HepG2 (cell line): ENCODE measurements around the gene CASS4. TPM values are rescaled to one million over a fixed set of nuclear protein-coding genes. Genes with fewer than 3 reads are reported as not detected.

Experiments used
- AKAP8 ChIP-seq: sonication (generic); formaldehyde crosslinking; IDR thresholded peaks from 2 replicates; pipeline ENCODE4 v1.5.1; 2020; ENCODE audit warnings: mild to moderate bottlenecking, missing genetic modification reagents
- ARID2 ChIP-seq: sonication (generic); formaldehyde crosslinking; IDR thresholded peaks from 2 replicates; pipeline ENCODE4 v1.8.1; 2022; ENCODE audit warnings: mild to moderate bottlenecking, missing genetic modification reagents, borderline replicate concordance
- FLYWCH1 ChIP-seq: sonication (generic); formaldehyde crosslinking; IDR thresholded peaks from 2 replicates; pipeline ENCODE4 v1.8.1; 2023; ENCODE audit warnings: mild to moderate bottlenecking, missing genetic modification reagents
- GABPB1 ChIP-seq: IDR thresholded peaks from 2 replicates; pipeline ENCODE4 v1.6.1; 2016; ENCODE audit warnings: mild to moderate bottlenecking, missing genetic modification reagents, moderate library complexity, missing compliant biosample characterization
- HNRNPL ChIP-seq: fragments of 200-400 bp; formaldehyde crosslinking; IDR thresholded peaks from 2 replicates; pipeline ENCODE4 v1.6.1; 2017; ENCODE audit warnings: mild to moderate bottlenecking, low read depth, low read length
- NFE2L2 ChIP-seq: fragments of 150-350 bp; IDR thresholded peaks from 2 replicates; pipeline ENCODE4 v1.6.1; 2014; ENCODE audit warnings: low read length
- PHB2 ChIP-seq: fragments of 450-650 bp; IDR thresholded peaks from 2 replicates; pipeline ENCODE4 v1.6.1; 2018; ENCODE audit not compliant: partially characterized antibody
- RELA ChIP-seq: sonication (generic); formaldehyde crosslinking; IDR thresholded peaks from 2 replicates; pipeline ENCODE4 v1.4.0; 2020; ENCODE audit warnings: missing genetic modification reagents
- SMAD1 ChIP-seq: sonication (generic); formaldehyde crosslinking; IDR thresholded peaks from 2 replicates; pipeline ENCODE4 v1.4.0; 2020; ENCODE audit warnings: missing genetic modification reagents, low read depth, mild to moderate bottlenecking, borderline replicate concordance
- SYNCRIP ChIP-seq: fragments of 200-400 bp; formaldehyde crosslinking; IDR thresholded peaks from 2 replicates; pipeline ENCODE4 v1.6.1; 2018; ENCODE audit warnings: mild to moderate bottlenecking, low read depth, low read length; ENCODE audit not compliant: insufficient read depth
- THAP11 ChIP-seq: IDR thresholded peaks from 2 replicates; pipeline ENCODE4 v1.6.1; 2016; ENCODE audit warnings: missing biosample characterization, missing genetic modification reagents
- ZFY ChIP-seq: sonication (generic); formaldehyde crosslinking; IDR thresholded peaks from 2 replicates; pipeline ENCODE4 v1.4.0; 2020; ENCODE audit warnings: missing genetic modification reagents
- ZNF136 ChIP-seq: sonication (generic); formaldehyde crosslinking; IDR thresholded peaks from 2 replicates; pipeline ENCODE4 v1.8.1; 2022; ENCODE audit warnings: low read depth, mild to moderate bottlenecking, moderate library complexity, missing genetic modification reagents
- ZNF274 ChIP-seq: sonication (generic); formaldehyde crosslinking; IDR thresholded peaks from 2 replicates; pipeline ENCODE4 v1.5.1; 2020; ENCODE audit warnings: mild to moderate bottlenecking, missing genetic modification reagents
- ZNF335 ChIP-seq: sonication (generic); formaldehyde crosslinking; IDR thresholded peaks from 2 replicates; pipeline ENCODE4 v1.4.0; 2020; ENCODE audit warnings: missing genetic modification reagents
- ZNF572 ChIP-seq: sonication (generic); formaldehyde crosslinking; IDR thresholded peaks from 2 replicates; pipeline ENCODE4 v1.5.1; 2020; ENCODE audit warnings: mild to moderate bottlenecking, missing genetic modification reagents
- ZNF598 ChIP-seq: sonication (generic); formaldehyde crosslinking; IDR thresholded peaks from 2 replicates; pipeline ENCODE4 v1.5.1; 2020; ENCODE audit warnings: mild to moderate bottlenecking, missing genetic modification reagents, borderline replicate concordance
- ZNF605 ChIP-seq: sonication (generic); formaldehyde crosslinking; IDR thresholded peaks from 2 replicates; pipeline ENCODE4 v1.8.0; 2022; ENCODE audit warnings: mild to moderate bottlenecking, missing genetic modification reagents
- ZNF614 ChIP-seq: IDR thresholded peaks from 2 replicates; pipeline ENCODE4 v1.6.1; 2018; ENCODE audit warnings: missing biosample characterization, missing genetic modification reagents, inconsistent platforms, borderline replicate concordance
- ZNF782 ChIP-seq: sonication (generic); formaldehyde crosslinking; IDR thresholded peaks from 2 replicates; pipeline ENCODE4 v1.4.0; 2020; ENCODE audit warnings: missing genetic modification reagents, mild to moderate bottlenecking, borderline replicate concordance
- polyA plus RNA-seq, 8 experiments: library from polyadenylated mRNA; depleted of rRNA in 3 of 8; stranded (reverse) in 7 of 8; unstranded in 1 of 8; fragments of >200 nt; fragmentation: Illumina TruSeq in 4 of 8; extraction: Trizol in 4 of 8; gene quantifications; 2 replicates each; pipeline versions ENCODE4 v1.2.1 to v1.2.3, GENCODE V29; 2011 to 2016; ENCODE audit warnings: low read depth in 4 of 8, missing spikeins in 1 of 8, mixed read lengths in 1 of 8; ENCODE audit not compliant: insufficient read depth in 1 of 8
- total RNA-seq, 5 experiments: library from RNA; depleted of rRNA; stranded (reverse); fragments of >200 nt; fragmentation: Illumina TruSeq; extraction: Trizol; gene quantifications; 2 replicates each; pipeline ENCODE4 v1.2.3, GENCODE V29; 2016; ENCODE audit warnings: low read depth in 1 of 5
- TF ChIP-seq, protein P1 (sequence below): sonication (generic); formaldehyde crosslinking; IDR thresholded peaks from 2 replicates; pipeline ENCODE4 v1.5.0; 2020; ENCODE audit warnings: mild to moderate bottlenecking, missing genetic modification reagents, borderline replicate concordance
- TF ChIP-seq, protein P2 (sequence below): sonication (generic); formaldehyde crosslinking; IDR thresholded peaks from 2 replicates; pipeline ENCODE4 v1.5.0; 2020; ENCODE audit warnings: mild to moderate bottlenecking, missing genetic modification reagents, moderate library complexity

The CASS4 gene
- total and polyA plus RNA-seq, 2 of the 13 experiments (the other 11 are each of a cell fraction or from before 2014, with no cell fraction given), result 0.17 to 0.49 TPM

DNA sequence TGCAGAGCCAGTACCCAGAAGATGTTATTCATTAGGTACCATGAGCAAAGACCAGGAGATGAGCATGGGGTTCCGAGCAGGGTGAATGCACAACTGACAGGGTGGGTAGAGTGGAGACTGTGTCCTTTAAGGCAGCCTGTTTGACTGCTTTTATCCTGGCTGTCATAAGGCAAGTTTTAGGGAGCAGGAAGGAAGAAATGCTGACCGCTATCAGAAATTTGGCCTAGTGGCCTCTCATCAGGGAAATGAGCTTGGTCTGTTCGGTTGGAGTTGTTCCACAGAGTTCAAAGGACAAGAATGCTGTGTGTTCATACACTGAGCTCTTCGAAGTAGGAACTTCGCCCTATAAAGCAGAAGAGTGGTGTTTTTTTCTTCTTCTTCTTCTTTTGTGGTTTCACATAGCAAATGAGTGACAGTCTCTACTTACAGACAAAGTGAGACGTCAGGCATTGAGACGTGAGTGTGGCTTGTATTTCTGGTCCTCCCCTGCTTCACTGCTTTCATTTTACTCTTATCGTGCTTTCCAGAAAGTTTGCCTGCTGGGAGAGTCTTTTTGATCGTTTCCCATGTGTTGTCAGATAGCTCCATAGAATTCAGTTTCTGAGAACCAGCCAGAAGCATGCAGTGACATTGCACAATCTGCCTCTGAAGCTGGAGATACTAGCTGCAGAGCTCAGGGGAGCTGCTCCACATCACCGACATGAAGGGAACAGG lies at the start of gene CASS4 (continued):
- TF ChIP-seq, protein P1, sequence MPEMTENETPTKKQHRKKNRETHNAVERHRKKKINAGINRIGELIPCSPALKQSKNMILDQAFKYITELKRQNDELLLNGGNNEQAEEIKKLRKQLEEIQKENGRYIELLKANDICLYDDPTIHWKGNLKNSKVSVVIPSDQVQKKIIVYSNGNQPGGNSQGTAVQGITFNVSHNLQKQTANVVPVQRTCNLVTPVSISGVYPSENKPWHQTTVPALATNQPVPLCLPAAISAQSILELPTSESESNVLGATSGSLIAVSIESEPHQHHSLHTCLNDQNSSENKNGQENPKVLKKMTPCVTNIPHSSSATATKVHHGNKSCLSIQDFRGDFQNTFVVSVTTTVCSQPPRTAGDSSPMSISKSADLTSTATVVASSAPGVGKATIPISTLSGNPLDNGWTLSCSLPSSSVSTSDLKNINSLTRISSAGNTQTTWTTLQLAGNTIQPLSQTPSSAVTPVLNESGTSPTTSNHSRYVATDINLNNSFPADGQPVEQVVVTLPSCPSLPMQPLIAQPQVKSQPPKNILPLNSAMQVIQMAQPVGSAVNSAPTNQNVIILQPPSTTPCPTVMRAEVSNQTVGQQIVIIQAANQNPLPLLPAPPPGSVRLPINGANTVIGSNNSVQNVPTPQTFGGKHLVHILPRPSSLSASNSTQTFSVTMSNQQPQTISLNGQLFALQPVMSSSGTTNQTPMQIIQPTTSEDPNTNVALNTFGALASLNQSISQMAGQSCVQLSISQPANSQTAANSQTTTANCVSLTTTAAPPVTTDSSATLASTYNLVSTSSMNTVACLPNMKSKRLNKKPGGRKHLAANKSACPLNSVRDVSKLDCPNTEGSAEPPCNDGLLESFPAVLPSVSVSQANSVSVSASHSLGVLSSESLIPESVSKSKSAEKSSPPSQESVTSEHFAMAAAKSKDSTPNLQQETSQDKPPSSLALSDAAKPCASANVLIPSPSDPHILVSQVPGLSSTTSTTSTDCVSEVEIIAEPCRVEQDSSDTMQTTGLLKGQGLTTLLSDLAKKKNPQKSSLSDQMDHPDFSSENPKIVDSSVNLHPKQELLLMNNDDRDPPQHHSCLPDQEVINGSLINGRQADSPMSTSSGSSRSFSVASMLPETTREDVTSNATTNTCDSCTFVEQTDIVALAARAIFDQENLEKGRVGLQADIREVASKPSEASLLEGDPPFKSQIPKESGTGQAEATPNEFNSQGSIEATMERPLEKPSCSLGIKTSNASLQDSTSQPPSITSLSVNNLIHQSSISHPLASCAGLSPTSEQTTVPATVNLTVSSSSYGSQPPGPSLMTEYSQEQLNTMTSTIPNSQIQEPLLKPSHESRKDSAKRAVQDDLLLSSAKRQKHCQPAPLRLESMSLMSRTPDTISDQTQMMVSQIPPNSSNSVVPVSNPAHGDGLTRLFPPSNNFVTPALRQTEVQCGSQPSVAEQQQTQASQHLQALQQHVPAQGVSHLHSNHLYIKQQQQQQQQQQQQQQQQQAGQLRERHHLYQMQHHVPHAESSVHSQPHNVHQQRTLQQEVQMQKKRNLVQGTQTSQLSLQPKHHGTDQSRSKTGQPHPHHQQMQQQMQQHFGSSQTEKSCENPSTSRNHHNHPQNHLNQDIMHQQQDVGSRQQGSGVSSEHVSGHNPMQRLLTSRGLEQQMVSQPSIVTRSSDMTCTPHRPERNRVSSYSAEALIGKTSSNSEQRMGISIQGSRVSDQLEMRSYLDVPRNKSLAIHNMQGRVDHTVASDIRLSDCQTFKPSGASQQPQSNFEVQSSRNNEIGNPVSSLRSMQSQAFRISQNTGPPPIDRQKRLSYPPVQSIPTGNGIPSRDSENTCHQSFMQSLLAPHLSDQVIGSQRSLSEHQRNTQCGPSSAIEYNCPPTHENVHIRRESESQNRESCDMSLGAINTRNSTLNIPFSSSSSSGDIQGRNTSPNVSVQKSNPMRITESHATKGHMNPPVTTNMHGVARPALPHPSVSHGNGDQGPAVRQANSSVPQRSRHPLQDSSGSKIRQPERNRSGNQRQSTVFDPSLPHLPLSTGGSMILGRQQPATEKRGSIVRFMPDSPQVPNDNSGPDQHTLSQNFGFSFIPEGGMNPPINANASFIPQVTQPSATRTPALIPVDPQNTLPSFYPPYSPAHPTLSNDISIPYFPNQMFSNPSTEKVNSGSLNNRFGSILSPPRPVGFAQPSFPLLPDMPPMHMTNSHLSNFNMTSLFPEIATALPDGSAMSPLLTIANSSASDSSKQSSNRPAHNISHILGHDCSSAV (CRISPR knock-in tag), result no peak
- TF ChIP-seq NFE2L2, result peak; percentile 19; the same call in 1 of the 2 replicates
- TF ChIP-seq ZNF136 (CRISPR knock-in tag), result no peak
- TF ChIP-seq RELA (CRISPR knock-in tag), result no peak
- no peak for TF ChIP-seq THAP11 (CRISPR knock-in tag)
- TF ChIP-seq ZNF572 (CRISPR knock-in tag), result no peak
- peak; percentile 73; the same call in 1 of the 2 replicates for TF ChIP-seq ZNF614 (CRISPR knock-in tag)
- no peak for TF ChIP-seq ZNF335 (CRISPR knock-in tag)
- no peak for TF ChIP-seq FLYWCH1 (CRISPR knock-in tag)
- no peak for TF ChIP-seq SYNCRIP
- 0 out of 2 replicates have a peak, but pooled peaks have one; percentile 23 for TF ChIP-seq ZNF598 (CRISPR knock-in tag)
- TF ChIP-seq, protein P2, sequence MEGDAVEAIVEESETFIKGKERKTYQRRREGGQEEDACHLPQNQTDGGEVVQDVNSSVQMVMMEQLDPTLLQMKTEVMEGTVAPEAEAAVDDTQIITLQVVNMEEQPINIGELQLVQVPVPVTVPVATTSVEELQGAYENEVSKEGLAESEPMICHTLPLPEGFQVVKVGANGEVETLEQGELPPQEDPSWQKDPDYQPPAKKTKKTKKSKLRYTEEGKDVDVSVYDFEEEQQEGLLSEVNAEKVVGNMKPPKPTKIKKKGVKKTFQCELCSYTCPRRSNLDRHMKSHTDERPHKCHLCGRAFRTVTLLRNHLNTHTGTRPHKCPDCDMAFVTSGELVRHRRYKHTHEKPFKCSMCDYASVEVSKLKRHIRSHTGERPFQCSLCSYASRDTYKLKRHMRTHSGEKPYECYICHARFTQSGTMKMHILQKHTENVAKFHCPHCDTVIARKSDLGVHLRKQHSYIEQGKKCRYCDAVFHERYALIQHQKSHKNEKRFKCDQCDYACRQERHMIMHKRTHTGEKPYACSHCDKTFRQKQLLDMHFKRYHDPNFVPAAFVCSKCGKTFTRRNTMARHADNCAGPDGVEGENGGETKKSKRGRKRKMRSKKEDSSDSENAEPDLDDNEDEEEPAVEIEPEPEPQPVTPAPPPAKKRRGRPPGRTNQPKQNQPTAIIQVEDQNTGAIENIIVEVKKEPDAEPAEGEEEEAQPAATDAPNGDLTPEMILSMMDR, result no peak
- no peak for TF ChIP-seq PHB2
- TF ChIP-seq AKAP8, result no peak
- no peak for TF ChIP-seq HNRNPL
- TF ChIP-seq ZFY (CRISPR knock-in tag), result peak; percentile 66
- no peak for TF ChIP-seq ZNF782
- no peak; the same call in 1 of the 2 replicates for TF ChIP-seq ZNF605 (CRISPR knock-in tag)
- TF ChIP-seq ARID2 (CRISPR knock-in tag), result no peak
- no peak for TF ChIP-seq GABPB1 (CRISPR knock-in tag)
- TF ChIP-seq ZNF274 (CRISPR knock-in tag), result no peak
- TF ChIP-seq SMAD1 (CRISPR knock-in tag), result no peak
